ENCODE data around the gene NCCRP1. TPM values are rescaled to one million over a fixed set of nuclear protein-coding genes. Genes with fewer than 3 reads are reported as not detected.

NCCRP1 gene
- total and polyA plus RNA-seq, 10 of the 15 experiments (the other 5 are each of a cell fraction or from before 2014, with no cell fraction given) = not detected

GRCh38 chr19:39195755-39196154 is 1.0 kb upstream of the NCCRP1 start:
- H3K9ac ChIP-seq (ENCODE audit: control insufficient read depth, insufficient read depth, low read length) = no peak overlapping the region
- CTCF ChIA-PET = no interaction called here

More at GRCh38 chr19:39195755-39196154, 1.0 kb upstream of the NCCRP1 start:
- WGBS (ENCODE audit: insufficient coverage, insufficient replicate concordance, low lambda C conversion rate, missing lambda C conversion rate) = 36% methylated on average over 8 of the region's 9 CpGs
- FAIRE-seq (no peak), ATAC-seq (no peak), DNase-seq (ENCODE audit: low read depth, low spot score) (no peak)
- in situ Hi-C loops (cut with MboI) = no loop called here
- Histone ChIP-seq H3K4me2 (ENCODE audit: control insufficient read depth, insufficient read depth) (no peak overlapping the region), H3K4me1 (ENCODE audit: control insufficient read depth, insufficient read depth, low read length) (no peaks in the 10 kb centered on the region), H3K9me3 (replicated peaks; ENCODE audit: control insufficient read depth, insufficient read depth, low read length) (no peaks in the 10 kb centered on the region), H3K27me3 (replicated peaks in 1 of 2; ENCODE audit: control insufficient read depth in 2 of 2, insufficient read depth in 2 of 2, low read length in 1 of 2) (peaks cover 3 to 5% of the 10 kb centered on the region in 2 experiments; a peak in 2 of 4 replicates), H4K20me1 (ENCODE audit: control insufficient read depth, insufficient read depth) (no peaks in the 10 kb centered on the region), H3K4me3 (no peak overlapping the region), H3K36me3 (ENCODE audit: control insufficient read depth in 2 of 2, insufficient read depth in 2 of 2, low read length in 1 of 2) (no peaks in the 10 kb centered on the region), H2AFZ (ENCODE audit: control insufficient read depth, low read depth, low read length) (no peak overlapping the region), H3K27ac (ENCODE audit: control insufficient read depth, insufficient read depth) (no peak overlapping the region), H3K79me2 (ENCODE audit: control insufficient read depth, insufficient read depth, low read length) (no peaks in the 10 kb centered on the region)
- ChIA-PET SMC1A (ENCODE audit: uncharacterized antibody, unreplicated experiment) (no interaction called here), POLR2A (no interaction called here), RAD21 (ENCODE audit: unreplicated experiment) (no interaction called here)
- BruUV-seq (replicated peaks) = no TSS peak
- intact Hi-C loops (cut with micrococcal nuclease; ENCODE audit: unreplicated experiment) = no loop called here
- no peak for TF ChIP-seq ZNF207 (IDR thresholded peaks at IDR 0.05; ENCODE audit: borderline replicate concordance)
- TF ChIP-seq RUNX3 (IDR thresholded peaks at IDR 0.05; ENCODE audit: low read length) = no peak
- TF ChIP-seq IKZF1 (conservative IDR thresholded peaks at IDR 0.05) = no peak
- TF ChIP-seq EGR1 (IDR thresholded peaks at IDR 0.05; ENCODE audit: borderline replicate concordance in 1 of 2, low read depth in 2 of 2, low read length in 2 of 2) = no peak
- TF ChIP-seq NFIC (IDR thresholded peaks at IDR 0.05; ENCODE audit: low read depth, low read length) = no peak
- TF ChIP-seq ZNF622 (IDR thresholded peaks at IDR 0.05) = no peak
- no peak for TF ChIP-seq ATF3 (IDR thresholded peaks at IDR 0.05; ENCODE audit: borderline replicate concordance, extremely low read depth, low read depth, low read length)
- TF ChIP-seq ZNF687 (IDR thresholded peaks at IDR 0.05) = no peak
- no peak for TF ChIP-seq EZH2 (IDR thresholded peaks at IDR 0.05; ENCODE audit: borderline replicate concordance, control insufficient read depth, low read depth, low read length)
- no peak for TF ChIP-seq EP300 (IDR thresholded peaks at IDR 0.05; ENCODE audit: borderline replicate concordance in 1 of 2, control insufficient read depth in 1 of 2, low read depth in 2 of 2, low read length in 2 of 2)

Data from GM12878 (cell line).